Measurements from ENCODE around the gene C3orf85. TPM values are rescaled to one million over a fixed set of nuclear protein-coding genes. Genes with fewer than 3 reads are reported as not detected.

The C3orf85 gene
- polyA plus RNA-seq, 1 donor = not detected

GRCh38 chr3:109152320-109152719 lies 15.8 kb downstream of the C3orf85 start:
- DNase-seq (ENCODE audit: low read depth) = no peak

GRCh38 chr3:109154979-109155378 lies 18.5 kb downstream of the C3orf85 start:
- DNase-seq (ENCODE audit: low read depth) = no peak

- DNase-seq (ENCODE audit: low read depth) = no peak
Observed at GRCh38 chr3:109155828-109156227, 19.3 kb downstream of the C3orf85 start.

- no peak for DNase-seq (ENCODE audit: low read depth)
Observed at GRCh38 chr3:109161487-109162123, 25.1 kb downstream of the C3orf85 start.

GRCh38 chr3:109165905-109166304 lies 29.4 kb downstream of the C3orf85 start:
- no peak for DNase-seq (ENCODE audit: low read depth)

DNA sequence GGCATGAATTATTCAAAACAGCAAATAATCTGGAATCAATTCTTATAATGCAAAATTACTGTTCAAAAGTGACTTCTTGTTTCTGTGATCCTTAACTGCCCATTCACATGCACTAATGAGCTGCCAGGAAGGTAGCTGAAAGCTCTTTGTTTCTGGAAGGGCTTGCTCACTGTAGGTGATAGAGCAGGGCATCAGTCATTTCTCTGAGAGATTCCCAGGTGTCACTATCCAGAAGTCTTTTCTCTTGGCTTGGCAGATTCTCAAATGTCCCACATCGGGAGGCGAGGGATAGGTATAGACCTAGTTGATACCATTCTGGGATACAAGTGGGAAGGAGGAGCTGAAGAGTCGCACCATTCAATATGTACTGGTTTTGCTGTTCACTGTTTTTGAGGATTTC lies 35.0 kb downstream of the C3orf85 start:
- no peak for DNase-seq (ENCODE audit: low read depth)

GRCh38 chr3:109175411-109175810 lies 38.9 kb downstream of the C3orf85 start:
- DNase-seq (ENCODE audit: low read depth) = no peak

GRCh38 chr3:109176726-109177125 lies 40.2 kb downstream of the C3orf85 start:
- DNase-seq (ENCODE audit: low read depth) = no peak

- DNase-seq (ENCODE audit: low read depth) = no peak
Observed at GRCh38 chr3:109177908-109178307, 41.4 kb downstream of the C3orf85 start.

- no peak for DNase-seq (ENCODE audit: low read depth)
Observed at GRCh38 chr3:109178708-109179107, 42.2 kb downstream of the C3orf85 start.

DNA sequence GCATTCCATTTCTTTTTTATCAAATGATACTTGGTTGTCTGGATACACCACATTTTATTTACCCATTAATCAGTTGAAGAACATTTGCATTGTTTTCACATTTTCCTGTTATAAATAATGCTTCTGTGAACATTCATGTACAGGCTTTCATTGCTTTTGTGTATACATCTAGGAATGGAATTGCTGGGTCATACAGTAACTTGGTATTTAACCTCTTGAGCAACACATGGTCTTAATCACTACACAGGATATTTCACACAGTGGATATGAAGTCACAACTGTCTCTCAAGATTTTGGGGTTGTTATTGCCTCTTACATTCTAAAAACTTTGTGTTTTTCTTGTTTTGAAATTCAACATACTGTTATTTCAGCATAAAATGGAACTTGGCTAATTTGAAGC lies 48.2 kb downstream of the C3orf85 start:
- DNase-seq (ENCODE audit: low read depth) = no peak

DNA sequence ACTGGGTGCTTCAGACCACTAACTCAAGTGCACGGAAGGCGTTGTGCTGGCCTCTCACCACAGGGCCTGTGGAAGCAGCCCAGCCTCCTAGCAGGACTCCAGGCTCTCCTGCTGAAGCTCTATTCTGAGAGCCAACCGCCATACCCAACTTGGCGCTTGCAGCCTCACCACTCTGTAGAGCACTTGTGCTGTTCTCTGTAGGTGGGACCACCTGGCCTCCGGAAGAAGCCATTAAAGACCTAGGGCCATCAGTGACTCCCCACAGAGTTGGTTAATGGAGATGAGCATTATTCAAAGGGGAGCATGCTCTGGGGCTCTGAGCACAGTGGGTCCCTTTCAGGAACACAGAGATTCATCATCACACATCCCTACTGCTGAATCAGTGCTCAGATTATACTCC lies 50.9 kb downstream of the C3orf85 start:
- no peak for DNase-seq (ENCODE audit: low read depth)

GRCh38 chr3:109188741-109189140 lies 52.2 kb downstream of the C3orf85 start:
- no peak for DNase-seq (ENCODE audit: low read depth)

GRCh38 chr3:109191421-109191820 lies 54.9 kb downstream of the C3orf85 start:
- no peak for DNase-seq (ENCODE audit: low read depth)

DNA sequence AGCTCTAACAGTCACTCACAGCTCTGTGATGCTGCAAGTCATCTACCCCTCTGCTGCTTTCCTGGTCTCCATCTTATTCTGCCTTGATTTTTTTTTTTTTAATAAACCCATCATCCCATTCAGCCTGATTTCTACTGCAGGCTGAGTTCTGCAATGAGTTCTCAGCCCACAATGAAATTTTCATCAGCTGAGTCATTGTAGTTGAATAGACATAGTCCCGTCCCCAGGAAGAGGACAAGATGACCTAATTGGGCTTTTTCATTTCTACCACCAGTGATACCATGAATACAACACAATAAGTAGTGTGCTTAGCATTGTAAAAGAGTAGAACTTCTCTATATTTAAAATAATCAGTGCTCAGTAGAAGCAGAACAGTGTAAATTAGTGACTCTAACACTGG lies 59.3 kb downstream of the C3orf85 start:
- no peak for DNase-seq (ENCODE audit: low read depth)

Other genes starting within 250 kb of the C3orf85 start
- gene GUCA1C, start 182.8 kb upstream of the C3orf85 start, polyA plus RNA-seq (ENCODE audit: insufficient read length) = not detected
- gene MORC1, start 18.6 kb upstream of the C3orf85 start, polyA plus RNA-seq (ENCODE audit: insufficient read length) = not detected
- not detected for gene DPPA2, start 179.8 kb downstream of the C3orf85 start, polyA plus RNA-seq (ENCODE audit: insufficient read length)
- 1.1 TPM for gene DPPA4, start 200.8 kb downstream of the C3orf85 start, polyA plus RNA-seq (ENCODE audit: insufficient read length)

All from forelimb muscle (tissue), 1 donor.